Measurements from ENCODE around the gene GPX2. TPM values are rescaled to one million over a fixed set of nuclear protein-coding genes. Genes with fewer than 3 reads are reported as not detected.

Gene GPX2
- total and polyA plus RNA-seq, 2 experiments from 2014 or later: 0.78 to 2.2 TPM

GRCh38 chr14:64973826-64974225 lies 31.3 kb upstream of the GPX2 start:
- H3K27ac Mint-ChIP-seq: no peak overlapping the region
- peaks cover 47% of the 10 kb centered on the region for H3K4me1 Mint-ChIP-seq
- peaks cover 16% of the 10 kb centered on the region for H3K79me2 ChIP-seq (replicated peaks; ENCODE audit: insufficient read depth)
- no peaks in the 10 kb centered on the region for H3K36me3 ChIP-seq (ENCODE audit: insufficient read depth)
- no peak overlapping the region for H3K4me3 ChIP-seq
- peaks cover 60% of the 10 kb centered on the region for H3K4me1 ChIP-seq (ENCODE audit: insufficient read depth)
- H3K36me3 Mint-ChIP-seq (ENCODE audit: low read depth): no peaks in the 10 kb centered on the region
- peaks cover 21% of the 10 kb centered on the region for H3F3A ChIP-seq (replicated peaks; ENCODE audit: low read depth)
- no peak overlapping the region for H3K27ac ChIP-seq (ENCODE audit: low read depth)
- peaks cover 11% of the 10 kb centered on the region for H3K27me3 Mint-ChIP-seq (ENCODE audit: insufficient read depth, low read depth, poor library complexity)
- ATAC-seq: no peak
- no peaks in the 10 kb centered on the region; the same call in 1 of the 2 replicates for H3K27me3 ChIP-seq (ENCODE audit: insufficient read depth)
- TF ChIP-seq JUNB (IDR thresholded peaks at IDR 0.05; ENCODE audit: unreplicated experiment): no peak
- no peak for TF ChIP-seq ZNF462 (CRISPR knock-in tag; IDR thresholded peaks at IDR 0.05)
- no peak for TF ChIP-seq EZH2 (IDR thresholded peaks at IDR 0.05; ENCODE audit: low read depth, unreplicated experiment)
- no peak for TF ChIP-seq ZNF114 (CRISPR knock-in tag; IDR thresholded peaks at IDR 0.05)
- no peak for TF ChIP-seq NANOG (IDR thresholded peaks at IDR 0.05; ENCODE audit: borderline replicate concordance)
- TF ChIP-seq EZH2phosphoT487 (IDR thresholded peaks at IDR 0.05; ENCODE audit: unreplicated experiment): no peak
- no peak for TF ChIP-seq REST (IDR thresholded peaks at IDR 0.05; ENCODE audit: unreplicated experiment)
- TF ChIP-seq STAT1 (IDR thresholded peaks at IDR 0.05; ENCODE audit: unreplicated experiment): no peak
- no peak overlapping the region for H2AFZ ChIP-seq
- 0 out of 2 replicates have a peak, but pooled peaks cover 5% of the 10 kb centered on the region for H3K9me2 ChIP-seq (ENCODE audit: insufficient read depth)
- no peak overlapping the region for H3K4me3 Mint-ChIP-seq
- H3K4me2 ChIP-seq: peak overlapping the region; percentile 60; the same call in 1 of the 2 replicates
- DNase-seq (ENCODE audit: low spot score): no peak
- H3K9me3 Mint-ChIP-seq: no peaks in the 10 kb centered on the region
- H4K20me1 ChIP-seq (replicated peaks; ENCODE audit: insufficient read depth): peaks cover 5% of the 10 kb centered on the region; the same call in 1 of the 2 replicates

Data from GM23338 (cell line).